Large intestine (tissue), 3 donors: Measurements from ENCODE around the gene ARMC3. TPM values are rescaled to one million over a fixed set of nuclear protein-coding genes. Genes with fewer than 3 reads are reported as not detected.
A peak's percentile ranks its signal among the peaks of the same experiment; 100 is the strongest.

Experiments
- DNase-seq, 2 donors: peaks; one replicate each; pipeline versions ENCODE4 v3.0.0 to v3.0.0-alpha.2; 2013
- H3K27ac ChIP-seq: one replicate; pipeline ENCODE4 v1.5.1; 2013; ENCODE audit warnings: low read length
- H3K27me3 ChIP-seq: 2 replicates; pipeline ENCODE4 v1.6.1; 2013; ENCODE audit warnings: low read length; ENCODE audit not compliant: control insufficient read depth, insufficient read depth
- H3K36me3 ChIP-seq: 2 replicates; pipeline ENCODE4 v1.6.1; 2013; ENCODE audit warnings: low read length; ENCODE audit not compliant: control insufficient read depth, insufficient read depth
- H3K4me1 ChIP-seq: one replicate; pipeline ENCODE4 v1.6.1; 2013; ENCODE audit warnings: low read length; ENCODE audit not compliant: control insufficient read depth, insufficient read depth
- H3K4me3 ChIP-seq: one replicate; pipeline ENCODE4 v1.5.1; 2013; ENCODE audit warnings: low read length
- H3K9me3 ChIP-seq: one replicate; pipeline ENCODE4 v1.6.1; 2013; ENCODE audit warnings: mild to moderate bottlenecking, low read depth, low read length, moderate library complexity; ENCODE audit not compliant: control insufficient read depth
- WGBS: methylation state at CpG from one replicate; pipeline ENCODE4 v1.1.5; 2013; ENCODE audit warnings: low lambda C conversion rate; ENCODE audit not compliant: insufficient coverage; 5-methylcytosine and 5-hydroxymethylcytosine counted together
- polyA plus RNA-seq: library from polyadenylated mRNA; unstranded; fragments of 120-200 nt; gene quantifications from one replicate; pipeline ENCODE4 v1.2.1, GENCODE V29; 2013

Gene ARMC3
- polyA plus RNA-seq, 1 donor: 0.52 TPM

DNA sequence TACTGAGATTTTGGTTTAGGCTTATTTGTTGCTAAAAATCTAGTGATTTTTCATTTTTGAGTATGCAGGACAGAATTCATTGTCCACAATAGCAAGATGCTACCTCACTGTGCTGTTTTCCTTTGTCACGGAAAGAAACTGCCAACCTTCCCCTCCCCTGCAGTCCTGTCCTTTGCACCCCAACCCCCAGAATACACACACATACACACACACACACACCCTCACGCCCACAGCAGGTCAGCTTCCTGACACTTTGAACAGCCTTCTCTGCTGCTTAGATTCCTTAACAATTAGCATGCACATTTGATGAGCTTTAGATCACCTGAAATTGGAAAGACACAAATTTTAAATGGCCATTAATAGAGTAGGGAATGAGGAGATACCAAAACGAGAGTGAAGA lies 32.1 kb downstream of the ARMC3 start:
- H3K27me3 ChIP-seq: no peaks in the 10 kb centered on the region
- DNase-seq: peak; percentile 12 to 55
- no peaks in the 10 kb centered on the region for H3K9me3 ChIP-seq
- WGBS: 20% methylated on average over 1 of the region's 3 CpGs
- no peaks in the 10 kb centered on the region for H3K4me1 ChIP-seq
- no peak overlapping the region for H3K27ac ChIP-seq
- H3K4me3 ChIP-seq: no peak overlapping the region
- H3K36me3 ChIP-seq: no peaks in the 10 kb centered on the region

DNA sequence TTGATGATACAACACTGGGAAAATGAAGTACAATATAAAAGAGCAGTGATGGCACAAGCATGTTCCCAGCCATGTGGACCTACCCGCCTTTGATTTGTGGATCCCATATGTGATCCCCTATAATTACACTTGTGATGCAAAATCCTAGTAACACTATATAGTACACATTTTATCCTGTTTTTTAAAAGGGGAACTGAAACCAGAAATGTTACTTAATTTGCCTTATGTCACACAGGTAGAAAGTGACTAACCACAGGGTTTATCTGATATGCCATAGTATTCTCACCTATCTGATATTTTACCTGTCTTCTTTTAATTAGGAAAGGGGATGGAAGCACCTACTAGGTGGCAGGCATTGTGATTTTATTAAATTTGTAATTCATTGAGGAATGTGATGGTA lies 35.0 kb downstream of the ARMC3 start:
- no CpG with 5 or more reads among the region's 1 CpG for WGBS

DNA sequence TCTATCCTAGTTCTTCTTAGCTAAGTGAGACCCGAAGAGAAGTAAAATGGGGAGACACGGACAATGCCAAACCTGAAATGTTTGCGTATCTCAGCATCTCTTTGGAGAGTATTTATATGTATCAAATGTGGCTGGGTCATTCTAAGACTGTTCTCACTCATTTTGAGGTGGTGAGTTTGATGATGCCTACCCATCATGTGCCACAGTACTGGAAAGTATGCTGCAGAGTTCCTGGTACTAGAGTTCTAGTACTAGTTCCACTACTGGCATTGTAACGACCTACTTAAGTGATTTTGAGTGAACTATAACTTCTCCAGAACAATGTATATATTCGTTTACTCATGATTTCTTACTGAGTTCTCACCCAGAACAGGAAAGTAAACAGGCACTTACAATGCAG lies 41.9 kb downstream of the ARMC3 start:
- no peaks in the 10 kb centered on the region for H3K36me3 ChIP-seq
- no peaks in the 10 kb centered on the region for H3K4me1 ChIP-seq
- no peak overlapping the region for H3K27ac ChIP-seq
- H3K4me3 ChIP-seq: no peak overlapping the region
- WGBS: 100% methylated on average over 1 of the region's 5 CpGs
- no peaks in the 10 kb centered on the region for H3K27me3 ChIP-seq
- H3K9me3 ChIP-seq: no peaks in the 10 kb centered on the region
- no peak for DNase-seq

More for the DNA sequence above, 35.0 kb downstream of the ARMC3 start:
- Histone ChIP-seq H3K4me1 (no peaks in the 10 kb centered on the region), H3K9me3 (no peaks in the 10 kb centered on the region), H3K27me3 (no peaks in the 10 kb centered on the region), H3K27ac (no peak overlapping the region), H3K4me3 (no peak overlapping the region), H3K36me3 (no peaks in the 10 kb centered on the region)
- DNase-seq: no peak

DNA sequence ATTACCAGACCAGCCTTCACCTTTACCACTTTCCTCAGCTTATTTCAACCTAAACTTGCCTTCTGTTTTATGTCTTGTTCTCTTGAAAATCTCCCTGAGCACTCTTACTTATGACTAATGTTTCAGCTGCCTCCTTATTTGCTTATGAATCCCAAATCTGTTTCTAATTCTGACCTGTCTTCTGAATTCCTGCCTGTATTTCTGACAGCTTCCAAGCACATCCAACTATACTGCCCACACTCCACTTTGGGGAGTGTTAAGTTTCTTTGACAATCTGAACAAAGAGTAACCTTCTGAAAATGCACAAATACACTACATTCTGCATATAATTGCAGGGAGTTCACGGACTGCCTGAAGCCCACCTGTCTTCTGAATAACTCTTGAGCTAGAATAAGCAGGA lies 48.7 kb downstream of the ARMC3 start:
- Histone ChIP-seq H3K36me3 (no peaks in the 10 kb centered on the region), H3K9me3 (no peaks in the 10 kb centered on the region), H3K27ac (no peak overlapping the region), H3K27me3 (peaks cover 2% of the 10 kb centered on the region), H3K4me3 (no peak overlapping the region), H3K4me1 (no peaks in the 10 kb centered on the region)
- no CpG with 5 or more reads among the region's 1 CpG for WGBS
- DNase-seq: no peak

DNA sequence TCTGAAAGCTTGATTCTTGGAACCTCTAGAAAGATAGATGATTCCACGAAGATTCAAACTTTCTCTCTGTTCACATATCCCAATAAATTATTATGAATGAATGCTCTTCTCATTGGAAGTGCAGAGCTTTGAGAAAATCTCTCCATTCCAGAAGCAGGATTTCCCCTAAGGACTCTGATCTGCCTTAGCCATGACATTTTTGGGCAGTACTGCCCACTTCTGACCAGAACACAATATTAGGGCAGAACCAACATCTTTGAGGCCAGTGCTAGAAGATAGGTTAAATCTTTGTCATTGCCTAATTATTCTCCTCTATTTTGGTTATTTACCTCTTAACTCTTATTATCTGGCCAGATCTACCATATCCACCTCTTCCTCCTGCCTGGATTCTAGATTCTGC lies 49.9 kb downstream of the ARMC3 start:
- H3K4me3 ChIP-seq: no peak overlapping the region
- H3K36me3 ChIP-seq: no peaks in the 10 kb centered on the region
- H3K27me3 ChIP-seq: peaks cover 2% of the 10 kb centered on the region
- no peaks in the 10 kb centered on the region for H3K4me1 ChIP-seq
- H3K9me3 ChIP-seq: no peaks in the 10 kb centered on the region
- DNase-seq: no peak
- H3K27ac ChIP-seq: no peak overlapping the region
- WGBS: no CpG with 5 or more reads among the region's 1 CpG

DNA sequence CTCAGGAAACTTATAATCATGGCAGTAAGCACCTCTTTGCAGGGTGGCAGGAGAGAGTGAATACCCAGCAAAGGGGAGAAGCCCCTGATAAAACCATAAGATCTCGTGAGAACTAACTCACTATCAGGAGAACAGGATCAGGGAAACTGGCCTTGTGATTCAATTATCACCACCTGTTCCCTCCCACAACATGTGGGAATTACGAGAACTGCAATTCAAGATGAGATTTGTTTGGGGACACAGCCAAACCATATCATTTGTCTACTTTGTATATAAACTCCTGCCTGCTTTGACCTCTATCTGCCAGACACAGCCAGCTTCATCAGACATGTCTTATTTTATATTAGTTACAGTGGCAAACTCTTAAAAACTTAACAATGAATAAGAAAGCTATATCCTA lies 50.4 kb downstream of the ARMC3 start:
- no CpG with 5 or more reads among the region's 2 CpGs for WGBS
- no peak for DNase-seq

DNA sequence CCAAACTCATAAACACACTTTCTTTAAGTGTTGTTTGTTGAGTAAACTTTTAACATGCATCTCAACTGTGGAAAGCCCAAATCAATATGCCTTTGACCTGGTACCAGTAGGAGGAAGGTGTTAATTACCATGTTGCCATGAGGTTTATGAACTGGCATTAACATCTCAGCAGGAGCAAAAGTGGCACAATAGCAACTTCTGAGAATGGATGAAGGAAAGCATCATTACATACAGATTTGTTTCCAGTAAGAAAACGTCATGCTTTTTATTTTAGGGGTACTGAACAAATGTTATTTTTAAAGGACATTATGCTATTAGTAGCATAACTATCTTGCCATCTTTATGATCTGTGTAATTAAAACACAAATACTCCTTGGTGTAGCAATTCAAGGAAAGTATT lies 51.1 kb downstream of the ARMC3 start:
- DNase-seq: no peak
- Histone ChIP-seq H3K27ac (no peak overlapping the region), H3K4me1 (no peaks in the 10 kb centered on the region), H3K9me3 (no peaks in the 10 kb centered on the region), H3K27me3 (peaks cover 2% of the 10 kb centered on the region), H3K4me3 (no peak overlapping the region), H3K36me3 (no peaks in the 10 kb centered on the region)
- WGBS: 100% methylated on average over 1 of the region's 1 CpG

More for the DNA sequence above, 50.4 kb downstream of the ARMC3 start:
- H3K9me3 ChIP-seq: no peaks in the 10 kb centered on the region
- H3K27ac ChIP-seq: no peak overlapping the region
- no peak overlapping the region for H3K4me3 ChIP-seq
- no peaks in the 10 kb centered on the region for H3K36me3 ChIP-seq
- peaks cover 2% of the 10 kb centered on the region for H3K27me3 ChIP-seq
- H3K4me1 ChIP-seq: no peaks in the 10 kb centered on the region

DNA sequence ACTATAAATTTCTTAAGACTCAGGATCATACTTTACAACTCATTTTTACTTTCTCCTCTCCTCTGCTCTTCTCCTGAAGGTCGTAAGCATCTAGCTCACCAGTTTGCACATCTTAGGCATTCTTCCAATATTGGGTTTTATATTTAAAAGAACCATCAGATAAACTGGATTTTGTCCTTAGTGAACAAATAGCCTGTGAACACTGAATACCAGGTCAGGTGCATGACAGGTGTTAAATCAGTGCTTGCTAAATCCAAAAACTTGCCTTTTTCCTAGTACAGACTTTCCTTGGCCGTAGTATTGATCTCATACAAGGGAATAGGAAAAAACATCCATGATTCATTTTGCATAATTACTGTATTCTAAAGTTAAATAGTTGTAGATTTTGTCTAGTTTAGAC lies 53.0 kb downstream of the ARMC3 start:
- Histone ChIP-seq H3K4me1 (no peaks in the 10 kb centered on the region), H3K27ac (no peak overlapping the region), H3K4me3 (no peak overlapping the region), H3K36me3 (no peaks in the 10 kb centered on the region), H3K9me3 (no peaks in the 10 kb centered on the region), H3K27me3 (peaks cover 2% of the 10 kb centered on the region)
- no peak for DNase-seq
- WGBS: 100% methylated on average over 1 of the region's 2 CpGs

DNA sequence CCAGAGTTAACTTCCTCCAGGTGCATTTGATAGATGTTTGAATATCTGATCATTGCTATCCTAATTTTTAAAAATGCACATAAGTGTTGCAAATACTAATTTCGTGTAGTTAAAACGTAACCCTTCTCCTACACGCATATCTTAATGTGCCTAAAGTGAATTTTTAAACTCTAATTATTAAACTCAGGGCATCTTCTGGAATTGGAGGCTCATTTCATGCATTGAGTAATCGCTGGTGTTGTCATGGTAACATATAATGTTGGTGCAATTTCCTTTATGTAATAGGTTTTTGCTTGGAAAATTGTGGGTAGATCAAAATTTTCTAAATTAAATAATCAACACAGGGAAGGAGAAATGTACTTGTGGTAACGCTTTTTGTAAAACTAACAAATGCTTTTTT lies 56.2 kb downstream of the ARMC3 start:
- H3K27me3 ChIP-seq: peaks cover 2% of the 10 kb centered on the region
- H3K36me3 ChIP-seq: no peaks in the 10 kb centered on the region
- no peaks in the 10 kb centered on the region for H3K4me1 ChIP-seq
- WGBS: 94% methylated on average over 3 of the region's 5 CpGs
- DNase-seq: no peak
- no peak overlapping the region for H3K4me3 ChIP-seq
- no peak overlapping the region for H3K27ac ChIP-seq
- no peaks in the 10 kb centered on the region for H3K9me3 ChIP-seq

DNA sequence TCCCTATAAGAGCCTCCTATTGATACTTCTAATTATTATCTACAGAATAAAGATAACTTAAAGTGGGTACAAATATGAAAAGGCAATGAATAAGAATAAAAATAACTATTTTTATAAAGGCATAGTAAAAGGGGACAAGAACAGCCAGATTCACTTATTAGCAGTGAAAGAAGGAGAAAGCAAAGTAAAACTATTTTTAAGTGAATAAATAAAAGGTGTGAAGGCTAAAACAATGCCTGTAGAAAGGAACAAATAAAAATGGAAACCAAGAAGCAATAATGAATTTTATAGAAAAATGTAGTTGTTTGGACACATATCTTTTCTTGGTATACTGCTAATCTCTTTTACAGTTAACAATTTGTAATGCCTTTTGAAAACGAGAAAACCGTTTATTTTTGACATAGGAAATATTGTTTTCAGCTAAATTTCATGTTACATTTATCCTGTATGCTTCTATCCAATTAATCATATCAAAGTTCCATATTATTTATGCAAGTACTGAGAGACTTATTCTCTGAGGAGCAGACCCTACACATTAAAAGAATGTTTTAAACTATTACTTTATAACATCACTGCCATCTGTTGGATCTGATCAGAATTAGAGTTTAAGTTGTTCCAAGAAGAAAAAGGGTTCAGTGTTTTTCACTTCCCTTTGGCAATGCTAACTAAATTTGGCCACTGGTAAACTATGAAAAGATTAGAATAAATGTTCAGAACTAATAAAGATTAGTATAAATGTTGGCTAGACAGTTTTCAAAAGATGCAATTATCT lies 59.1 kb downstream of the ARMC3 start:
- Histone ChIP-seq H3K36me3 (no peaks in the 10 kb centered on the region), H3K27me3 (peaks cover 4% of the 10 kb centered on the region), H3K4me3 (no peak overlapping the region), H3K9me3 (no peaks in the 10 kb centered on the region), H3K27ac (no peak overlapping the region), H3K4me1 (no peaks in the 10 kb centered on the region)
- 60% methylated on average over 1 of the region's 2 CpGs for WGBS
- DNase-seq: no peak
